H1 (cell line): ENCODE data around the gene RARB. TPM values are rescaled to one million over a fixed set of nuclear protein-coding genes. Genes with fewer than 3 reads are reported as not detected.

ENCODE experiments used
- CTCF ChIA-PET: fragments of 300-600 bp; sonication (Branson Sonifier 250); formaldehyde crosslinking; loops from one replicate; lab custom pipeline; 2021; ENCODE audit not compliant: partially characterized antibody; lab: Charles Lee
- POLR2A ChIA-PET: fragments of 300-600 bp; sonication (Branson Sonifier 250); formaldehyde crosslinking; loops from one replicate; lab custom pipeline; 2021; ENCODE audit warnings: inconsistent platforms; ENCODE audit not compliant: partially characterized antibody; lab: Charles Lee
- DNase-seq, 2 experiments: peaks; one replicate each; pipeline versions ENCODE4 v3.0.0 to v3.0.0-alpha.2; 2010 to 2022; ENCODE audit warnings: low spot score in 2 of 2, low read depth in 1 of 2, mixed read lengths in 1 of 2
- FAIRE-seq: peaks from 2 replicates; lab custom pipeline; 2011; peaks lifted over from hg19 to GRCh38; lab: Jason Lieb, UNC
- H2AFZ ChIP-seq: 2 replicates; pipeline ENCODE4 v1.8.1; 2012; ENCODE audit warnings: low read length, inconsistent platforms
- H2AK5ac ChIP-seq: 2 replicates; pipeline ENCODE4 v1.6.1; 2013; ENCODE audit warnings: low read depth, low read length
- H2BK120ac ChIP-seq: replicated peaks from 2 replicates; pipeline ENCODE3; 2013; ENCODE audit warnings: low read depth, low read length, inconsistent platforms
- H2BK12ac ChIP-seq: 2 replicates; pipeline ENCODE4 v1.6.1; 2013; ENCODE audit warnings: low read depth, low read length
- H2BK15ac ChIP-seq: 2 replicates; pipeline ENCODE4 v1.6.1; 2013; ENCODE audit warnings: low read length
- H2BK20ac ChIP-seq: 2 replicates; pipeline ENCODE4 v1.6.1; 2013; ENCODE audit warnings: low read length
- H2BK5ac ChIP-seq: 2 replicates; pipeline ENCODE4 v1.6.1; 2013; ENCODE audit warnings: low read depth, low read length
- H3K14ac ChIP-seq: 2 replicates; pipeline ENCODE4 v1.6.1; 2013; ENCODE audit warnings: inconsistent platforms; ENCODE audit not compliant: insufficient read length
- H3K18ac ChIP-seq: 2 replicates; pipeline ENCODE4 v1.6.1; 2013; ENCODE audit warnings: low read length; ENCODE audit errors: extremely low read depth
- H3K23ac ChIP-seq: 2 replicates; pipeline ENCODE4 v1.6.1; 2013; ENCODE audit warnings: inconsistent platforms; ENCODE audit not compliant: insufficient read length
- H3K23me2 ChIP-seq: 2 replicates; pipeline ENCODE4 v1.6.1; 2013; ENCODE audit warnings: low read depth, low read length
- H3K27ac ChIP-seq: 2 replicates; pipeline ENCODE4 v1.6.1; 2011; ENCODE audit warnings: low read depth, low read length, inconsistent platforms
- H3K27me3 ChIP-seq, 4 experiments: replicated peaks in 1 of 4; 1 replicate in 1 of 4; 2 replicates in 3 of 4; pipeline versions ENCODE4 v1.6.1 to v1.8.1; 2011 to 2013; ENCODE audit warnings: low read length in 3 of 4, mild to moderate bottlenecking in 3 of 4, inconsistent platforms in 2 of 4, mixed read lengths in 2 of 4, moderate library complexity in 1 of 4; ENCODE audit not compliant: control insufficient read depth in 3 of 4, insufficient read depth in 3 of 4; ENCODE audit errors: extremely low read depth in 1 of 4
- H3K36me3 ChIP-seq, 4 experiments: 2 replicates each; pipeline versions ENCODE4 v1.6.1 to v1.8.1; 2011 to 2013; ENCODE audit warnings: mild to moderate bottlenecking in 4 of 4, low read length in 3 of 4, moderate library complexity in 2 of 4, control low read depth in 1 of 4, inconsistent platforms in 1 of 4; ENCODE audit not compliant: insufficient read depth in 4 of 4, control insufficient read depth in 2 of 4
- H3K4ac ChIP-seq: replicated peaks from 2 replicates; pipeline ENCODE3; 2013; ENCODE audit warnings: low read length, low read depth, mixed read lengths, inconsistent platforms; ENCODE audit not compliant: insufficient read length
- H3K4me1 ChIP-seq, 4 experiments: replicated peaks in 1 of 4; 1 replicate in 1 of 4; 2 replicates in 3 of 4; pipeline versions ENCODE4 v1.6.1 to v1.8.1; 2011 to 2013; ENCODE audit warnings: low read length in 3 of 4, inconsistent platforms in 2 of 4, mixed read lengths in 1 of 4; ENCODE audit not compliant: insufficient read depth in 4 of 4, control insufficient read depth in 3 of 4
- H3K4me2 ChIP-seq, 2 experiments: 2 replicates each; pipeline versions ENCODE4 v1.6.1 to v1.8.1; 2011 to 2013; ENCODE audit warnings: low read depth in 2 of 2, low read length in 2 of 2, control low read depth in 1 of 2, inconsistent platforms in 1 of 2, mild to moderate bottlenecking in 1 of 2; ENCODE audit not compliant: insufficient read depth in 1 of 2
- H3K4me3 ChIP-seq, 4 experiments: fragments of 200-600, 300-600 bp in 1 of 4; sonication (generic), shearing (Covaris generic), sonication (Bioruptor Twin) in 1 of 4; 2 replicates each; pipeline versions ENCODE4 v1.5.1 to v1.8.1; 2011 to 2016; ENCODE audit warnings: low read length in 4 of 4, low read depth in 3 of 4, control low read depth in 2 of 4, inconsistent platforms in 2 of 4, mild to moderate bottlenecking in 2 of 4, mixed read lengths in 1 of 4, moderate library complexity in 1 of 4; ENCODE audit not compliant: insufficient read depth in 2 of 4; ENCODE audit errors: extremely low read depth in 1 of 4
- H3K56ac ChIP-seq: replicated peaks from 2 replicates; pipeline ENCODE3; 2013; ENCODE audit warnings: low read depth, mild to moderate bottlenecking, mixed read lengths, low read length, inconsistent platforms; ENCODE audit not compliant: insufficient read length
- H3K79me1 ChIP-seq: 2 replicates; pipeline ENCODE4 v1.6.1; 2013; ENCODE audit warnings: low read depth, low read length, control low read depth
- H3K79me2 ChIP-seq, 2 experiments: 2 replicates each; pipeline versions ENCODE4 v1.6.1 to v1.8.1; 2012 to 2013; ENCODE audit warnings: low read length in 2 of 2, mild to moderate bottlenecking in 2 of 2, inconsistent platforms in 1 of 2; ENCODE audit not compliant: insufficient read depth in 2 of 2, control insufficient read depth in 1 of 2
- H3K9ac ChIP-seq, 4 experiments: replicated peaks in 1 of 4; 1 replicate in 1 of 4; 2 replicates in 3 of 4; pipeline versions ENCODE4 v1.6.1 to v1.8.1; 2011 to 2013; ENCODE audit warnings: low read depth in 3 of 4, low read length in 3 of 4, control low read depth in 2 of 4, mild to moderate bottlenecking in 2 of 4, moderate library complexity in 2 of 4, inconsistent platforms in 1 of 4; ENCODE audit errors: extremely low read depth in 1 of 4
- H3K9me3 ChIP-seq, 2 experiments: 2 replicates each; pipeline versions ENCODE4 v1.6.1 to v1.8.1; 2012 to 2013; ENCODE audit warnings: mild to moderate bottlenecking in 2 of 2, moderate library complexity in 2 of 2, control low read depth in 1 of 2, inconsistent platforms in 1 of 2, low read depth in 1 of 2, low read length in 1 of 2, mixed read lengths in 1 of 2; ENCODE audit not compliant: insufficient read depth in 2 of 2
- H4K20me1 ChIP-seq, 2 experiments: replicated peaks in 1 of 2; 2 replicates each; pipeline versions ENCODE3 to v1.8.1; 2011 to 2013; ENCODE audit warnings: inconsistent platforms in 2 of 2, low read length in 2 of 2, mild to moderate bottlenecking in 1 of 2; ENCODE audit not compliant: insufficient read depth in 2 of 2, control insufficient read depth in 1 of 2
- H4K5ac ChIP-seq: 2 replicates; pipeline ENCODE4 v1.6.1; 2013; ENCODE audit warnings: low read length, low read depth, mixed read lengths, inconsistent platforms; ENCODE audit not compliant: insufficient read length
- H4K8ac ChIP-seq: 2 replicates; pipeline ENCODE4 v1.8.0; 2013; ENCODE audit warnings: mild to moderate bottlenecking, moderate library complexity, low read length, inconsistent platforms; ENCODE audit not compliant: insufficient read depth; ENCODE audit errors: extremely low read depth
- H4K91ac ChIP-seq: replicated peaks from 2 replicates; pipeline ENCODE3; 2013; ENCODE audit warnings: low read length, mixed read lengths, inconsistent platforms; ENCODE audit not compliant: insufficient read length
- JUND ChIP-seq: IDR thresholded peaks from 2 replicates; pipeline ENCODE4 v1.6.1; 2011; ENCODE audit warnings: mild to moderate bottlenecking, improper control_type of control experiment, low read length
- WGBS, 2 experiments: shearing (Covaris generic) in 1 of 2; methylation state at CpG; one replicate each; pipeline versions ENCODE4 v1.1.6 to v1.1.7; 2013 to 2015; ENCODE audit warnings: low lambda C conversion rate in 2 of 2, mixed read lengths in 2 of 2, inconsistent platforms in 1 of 2, low coverage in 1 of 2, missing lambda C conversion rate in 1 of 2; ENCODE audit not compliant: insufficient replicate concordance in 2 of 2, insufficient coverage in 1 of 2, insufficient read length in 1 of 2; ENCODE audit errors: extremely low coverage in 1 of 2, missing lambda C conversion rate in 1 of 2; 5-methylcytosine and 5-hydroxymethylcytosine counted together
- polyA plus RNA-seq, 7 experiments: library from polyadenylated mRNA; depleted of rRNA in 3 of 7; stranded (reverse) in 5 of 7; unstranded in 2 of 7; fragments of >200 nt in 5 of 7; fragments of 200-250 nt in 2 of 7; gene quantifications; 1 replicate in 5 of 7; 2 replicates in 1 of 7; 4 replicates in 1 of 7; pipeline versions ENCODE4 v1.2.1 to v1.2.3, GENCODE V29; 2011 to 2013; ENCODE audit warnings: missing spikeins in 2 of 7, mixed read lengths in 2 of 7
- total RNA-seq: library from RNA; stranded (reverse); fragmentation: NEBNext Ultra II Directional; extraction: Animal tissue kit (Norgen Biotek cat#: 25700); gene quantifications from 2 replicates; pipeline ENCODE4 v1.2.1, GENCODE V29; 2021
- TF ChIP-seq, protein P1 (sequence below): IDR thresholded peaks from 2 replicates; pipeline ENCODE4 v1.6.1; 2012; ENCODE audit warnings: inconsistent platforms

The RARB gene
- total and polyA plus RNA-seq, 2 of the 8 experiments (the other 6 are each of a cell fraction or from before 2014, with no cell fraction given) = 0.15 to 0.22 TPM

DNA sequence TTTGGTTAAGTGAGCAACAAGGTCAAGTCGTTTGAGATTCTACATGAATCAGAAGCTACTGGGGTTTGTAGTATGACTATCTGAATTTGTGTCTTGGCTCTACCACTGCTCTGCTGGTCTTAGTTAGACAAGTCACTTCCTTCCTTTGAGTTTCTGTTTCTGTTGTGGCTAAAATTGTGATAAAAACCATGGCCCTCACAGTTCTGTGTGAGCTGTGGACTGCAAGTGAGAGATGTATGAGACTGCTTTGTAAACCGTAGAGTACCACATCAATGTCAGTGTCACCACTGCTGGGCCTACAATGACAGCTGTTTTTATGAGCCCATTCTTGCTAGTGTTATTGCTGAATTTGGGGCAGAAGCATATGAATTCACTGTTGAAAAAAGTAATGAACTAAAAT lies 32.7 kb downstream of the RARB start:
- WGBS, 2 experiments = 90% methylated on average over 2 of the region's 2 CpGs; no CpG with 5 or more reads in 1 of the 2 experiments

More for the DNA sequence above, 32.7 kb downstream of the RARB start:
- Histone ChIP-seq H3K18ac (no peak overlapping the region), H3K23me2 (no peaks in the 10 kb centered on the region), H4K5ac (no peak overlapping the region), H3K9ac (no peak overlapping the region), H3K4me1 (peaks cover 0 to 2% (median under 1%) of the 10 kb centered on the region in 4 experiments; a peak in 2 of 7 replicates), H2AK5ac (no peak overlapping the region), H3K27me3 (no peaks in the 10 kb centered on the region), H2BK12ac (no peak overlapping the region), H3K36me3 (no peaks in the 10 kb centered on the region), H3K79me1 (no peaks in the 10 kb centered on the region), H3K56ac (no peak overlapping the region), H3K23ac (no peak overlapping the region), H2BK120ac (no peak overlapping the region), H3K4ac (no peak overlapping the region), H2AFZ (no peak overlapping the region), H3K27ac (no peak overlapping the region), H4K8ac (no peak overlapping the region), H3K4me2 (no peak overlapping the region), H3K4me3 (no peak overlapping the region), H4K91ac (no peak overlapping the region), H2BK5ac (no peak overlapping the region), H3K14ac (no peak overlapping the region), H2BK20ac (no peak overlapping the region), H4K20me1 (no peaks in the 10 kb centered on the region), H3K9me3 (no peaks in the 10 kb centered on the region), H2BK15ac (no peak overlapping the region), H3K79me2 (no peaks in the 10 kb centered on the region)
- DNase-seq (no peak), FAIRE-seq (no peak)
- ChIA-PET POLR2A (no interaction called here), CTCF (interaction anchor here (0.6 kb wide), 1 partner anchor 83 kb away, joined by 3 read pairs; no protein-coding TSS in a partner anchor)
- TF ChIP-seq, protein P1, sequence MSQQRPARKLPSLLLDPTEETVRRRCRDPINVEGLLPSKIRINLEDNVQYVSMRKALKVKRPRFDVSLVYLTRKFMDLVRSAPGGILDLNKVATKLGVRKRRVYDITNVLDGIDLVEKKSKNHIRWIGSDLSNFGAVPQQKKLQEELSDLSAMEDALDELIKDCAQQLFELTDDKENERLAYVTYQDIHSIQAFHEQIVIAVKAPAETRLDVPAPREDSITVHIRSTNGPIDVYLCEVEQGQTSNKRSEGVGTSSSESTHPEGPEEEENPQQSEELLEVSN = no peak
- TF ChIP-seq JUND = no peak
